Liver (tissue), 3 donors: Measurements from ENCODE around the gene ASB2.

Source experiments
- CTCF ChIP-seq: fragments of 150-350 bp; IDR thresholded peaks from 2 replicates; pipeline ENCODE4 v1.5.1; 2017; ENCODE audit warnings: improper control_type of control experiment, low read depth, low read length; ENCODE audit not compliant: missing input control
- EGR1 ChIP-seq, 2 donors: IDR thresholded peaks; 2 replicates each; pipeline ENCODE4 v1.6.1; 2016 to 2018; ENCODE audit warnings: antibody characterized with exemption in 2 of 2, low read depth in 2 of 2
- YY1 ChIP-seq: IDR thresholded peaks from 2 replicates; pipeline ENCODE4 v1.6.1; 2016; ENCODE audit warnings: antibody characterized with exemption, mild to moderate bottlenecking
- TF ChIP-seq, protein P1 (sequence below): IDR thresholded peaks from 2 replicates; pipeline ENCODE4 v1.6.1; 2016; ENCODE audit warnings: antibody characterized with exemption
- donor health status: healthy.
- donor health status: healthy.

- TF ChIP-seq CTCF, result no peak
- no peak for TF ChIP-seq EGR1 (IDR thresholded peaks at IDR 0.05; ENCODE audit: low read depth in 2 of 2)
- TF ChIP-seq, protein P1, sequence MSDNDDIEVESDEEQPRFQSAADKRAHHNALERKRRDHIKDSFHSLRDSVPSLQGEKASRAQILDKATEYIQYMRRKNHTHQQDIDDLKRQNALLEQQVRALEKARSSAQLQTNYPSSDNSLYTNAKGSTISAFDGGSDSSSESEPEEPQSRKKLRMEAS, result no peak
- no peak for TF ChIP-seq YY1
These were observed 84.4 kb downstream of the ASB2 start for GRCh38 chr14:93891756-93892504.
